GM12878 (cell line): ENCODE data around the gene NUDCD3. TPM values are rescaled to one million over a fixed set of nuclear protein-coding genes. Genes with fewer than 3 reads are reported as not detected.

Experiments used
- ATAC-seq: fragments of 200-7000 bp; cut with Tn5 transposase; 3 replicates; pipeline ENCODE4 v1.9.1; 2020; ENCODE audit warnings: mild to moderate bottlenecking, moderate library complexity
- BruUV-seq: library from RNA; stranded (reverse); fragments of 400-500 nt; replicated peaks from 2 replicates; lab custom pipeline; 2021; lab: Mats Ljungman, UMichigan
- CTCF ChIA-PET: fragments of 300-600 bp; sonication (Branson Sonifier 250); formaldehyde crosslinking; extraction: SDS; loops from one replicate; lab custom pipeline; 2021; ENCODE audit warnings: inconsistent platforms; lab: Yijun Ruan, JAX
- POLR2A ChIA-PET: fragments of 350-600 bp; formaldehyde crosslinking; extraction: SDS; loops from one replicate; lab custom pipeline; 2021; ENCODE audit warnings: inconsistent platforms; lab: Charles Lee
- RAD21 ChIA-PET: fragments of 300-600 bp; sonication (Branson Sonifier 250); formaldehyde crosslinking; loops from one replicate; lab custom pipeline; 2023; ENCODE audit warnings: antibody characterized with exemption; ENCODE audit not compliant: unreplicated experiment; lab: Charles Lee
- SMC1A ChIA-PET: fragments of 300-600 bp; sonication (Branson Sonifier 250); formaldehyde crosslinking; loops from one replicate; lab custom pipeline; 2023; ENCODE audit not compliant: unreplicated experiment, uncharacterized antibody; lab: Charles Lee
- DNase-seq: peaks from one replicate; pipeline ENCODE4 v3.0.0-alpha.2; 2011; ENCODE audit warnings: low read depth, low spot score
- FAIRE-seq: peaks from 3 replicates; lab custom pipeline; 2011; peaks lifted over from hg19 to GRCh38; lab: Jason Lieb, UNC
- H2AFZ ChIP-seq: 2 replicates; pipeline ENCODE4 v1.6.0; 2011; ENCODE audit warnings: low read depth, low read length, control low read depth; ENCODE audit not compliant: control insufficient read depth
- H3K27ac ChIP-seq: 2 replicates; pipeline ENCODE4 v1.5.1; 2011; ENCODE audit warnings: control low read depth; ENCODE audit not compliant: control insufficient read depth, insufficient read depth
- H3K27me3 ChIP-seq, 2 experiments: replicated peaks in 1 of 2; 2 replicates each; pipeline versions ENCODE4 v1.6.0 to v1.6.1; 2011; ENCODE audit warnings: low read length in 1 of 2; ENCODE audit not compliant: control insufficient read depth in 2 of 2, insufficient read depth in 2 of 2
- H3K36me3 ChIP-seq, 2 experiments: 2 replicates each; pipeline ENCODE4 v1.5.1; 2011; ENCODE audit warnings: low read length in 1 of 2; ENCODE audit not compliant: control insufficient read depth in 2 of 2, insufficient read depth in 2 of 2
- H3K4me1 ChIP-seq: 2 replicates; pipeline ENCODE4 v1.6.1; 2011; ENCODE audit warnings: mild to moderate bottlenecking, low read length, moderate library complexity, mixed read lengths; ENCODE audit not compliant: control insufficient read depth, insufficient read depth
- H3K4me2 ChIP-seq: 2 replicates; pipeline ENCODE4 v1.6.0; 2011; ENCODE audit warnings: control low read depth; ENCODE audit not compliant: control insufficient read depth, insufficient read depth
- H3K4me3 ChIP-seq: fragments of 200-600 bp; sonication (generic); 2 replicates; pipeline ENCODE4 v1.5.1; 2016
- H3K79me2 ChIP-seq: 2 replicates; pipeline ENCODE4 v1.6.0; 2011; ENCODE audit warnings: low read length; ENCODE audit not compliant: control insufficient read depth, insufficient read depth
- H3K9ac ChIP-seq: 2 replicates; pipeline ENCODE4 v1.8.0; 2011; ENCODE audit warnings: low read length, control low read depth, mixed read lengths; ENCODE audit not compliant: control insufficient read depth, insufficient read depth
- H3K9me3 ChIP-seq: replicated peaks from 3 replicates; pipeline ENCODE4 v1.5.1; 2011; ENCODE audit warnings: mild to moderate bottlenecking, low read length; ENCODE audit not compliant: control insufficient read depth, insufficient read depth
- H4K20me1 ChIP-seq: 2 replicates; pipeline ENCODE4 v1.6.0; 2011; ENCODE audit not compliant: control insufficient read depth, insufficient read depth
- BMI1 ChIP-seq: fragments of 450-650 bp; IDR thresholded peaks from 2 replicates; pipeline ENCODE4 v1.6.1; 2016; ENCODE audit warnings: mild to moderate bottlenecking, moderate library complexity, borderline replicate concordance
- CREM ChIP-seq: IDR thresholded peaks from 2 replicates; pipeline ENCODE4 v1.6.1; 2014; ENCODE audit warnings: antibody characterized with exemption, low read depth
- HDGF ChIP-seq: fragments of 450-650 bp; IDR thresholded peaks from 2 replicates; pipeline ENCODE4 v1.6.1; 2016; ENCODE audit warnings: antibody characterized with exemption
- JUND ChIP-seq: IDR thresholded peaks from 2 replicates; pipeline ENCODE4 v1.6.1; 2012; ENCODE audit warnings: low read depth, mild to moderate bottlenecking, low read length, improper control_type of control experiment, moderate library complexity
- RAD21 ChIP-seq: IDR thresholded peaks from 2 replicates; pipeline ENCODE4 v1.6.1; 2011; ENCODE audit warnings: mild to moderate bottlenecking, low read depth, low read length, moderate library complexity; ENCODE audit not compliant: insufficient read depth
- STAT3 ChIP-seq: IDR thresholded peaks from 2 replicates; pipeline ENCODE4 v1.6.1; 2011; ENCODE audit warnings: low read depth, low read length, improper control_type of control experiment
- WGBS: methylation state at CpG from one replicate; pipeline ENCODE4 v1.1.6; 2016; ENCODE audit warnings: low lambda C conversion rate; ENCODE audit not compliant: insufficient replicate concordance, insufficient coverage; ENCODE audit errors: missing lambda C conversion rate; 5-methylcytosine and 5-hydroxymethylcytosine counted together
- in situ Hi-C: fragments of 300-500 bp; cut with MboI; formaldehyde crosslinking; loops from 9 replicates; pipeline ENCODE4 v1.14.3; 2018; ENCODE audit warnings: mixed read lengths
- intact Hi-C: fragments of 100-400 bp; cut with micrococcal nuclease; formaldehyde crosslinking; loops from one replicate; pipeline ENCODE4 v1.14.2; 2022; ENCODE audit not compliant: unreplicated experiment
- polyA plus RNA-seq, 11 experiments: library from polyadenylated mRNA; depleted of rRNA in 4 of 11; unstranded in 6 of 11; stranded (reverse) in 5 of 11; fragments of >200 nt; fragmentation: Nextera tagmentation in 4 of 11; fragmentation: Illumina TruSeq in 1 of 11; extraction: Ambion mirVana in 4 of 11; extraction: Trizol in 1 of 11; gene quantifications; 1 replicate in 1 of 11; 2 replicates in 10 of 11; pipeline versions ENCODE4 v1.2.1 to v1.2.3, GENCODE V29; 2011 to 2016; ENCODE audit warnings: inconsistent platforms in 2 of 11, missing spikeins in 2 of 11, low read depth in 1 of 11
- total RNA-seq, 4 experiments: library from RNA; depleted of rRNA in 3 of 4; stranded (reverse); fragments of >200 nt in 3 of 4; fragmentation: Illumina TruSeq in 1 of 4; extraction: Trizol in 1 of 4; gene quantifications; 2 replicates each; pipeline versions ENCODE4 v1.2.1 to v1.2.3, GENCODE V29; 2013 to 2021
- TF ChIP-seq, protein P1 (sequence below): fragments of 450-650 bp; IDR thresholded peaks from 2 replicates; pipeline ENCODE4 v1.6.1; 2017; ENCODE audit warnings: low read depth, mild to moderate bottlenecking, moderate library complexity

Gene NUDCD3
- total and polyA plus RNA-seq, 10 of the 15 experiments (the other 5 are each of a cell fraction or from before 2014, with no cell fraction given): 25.0 to 89.8 (median 46.4) TPM

GRCh38 chr7:44376429-44377133 is 113.9 kb downstream of the NUDCD3 start:
- FAIRE-seq: peak; percentile 7
- ChIA-PET SMC1A (no interaction called here), RAD21 (no interaction called here), CTCF (no interaction called here), POLR2A (no interaction called here)
- Histone ChIP-seq H2AFZ (no peak overlapping the region), H3K9me3 (no peaks in the 10 kb centered on the region), H3K4me3 (no peak overlapping the region), H3K79me2 (no peaks in the 10 kb centered on the region), H3K4me2 (no peak overlapping the region), H3K36me3 (no peaks in the 10 kb centered on the region), H3K27ac (no peak overlapping the region), H4K20me1 (no peaks in the 10 kb centered on the region), H3K27me3 (no peaks in the 10 kb centered on the region), H3K4me1 (peaks cover 14% of the 10 kb centered on the region), H3K9ac (no peak overlapping the region)
- intact Hi-C loops: loop anchor here (5.0 kb wide), 1 partner anchor 101 kb away; no protein-coding TSS in a partner anchor
- 45% methylated on average over 5 of the region's 7 CpGs for WGBS
- no TSS peak for BruUV-seq
- DNase-seq: no peak
- in situ Hi-C loops: no loop called here
- ATAC-seq: no peak
- TF ChIP-seq JUND (no peak), BMI1 (no peak), CREM (no peak), STAT3 (no peak), RAD21 (no peak), HDGF (0 out of 2 replicates have a peak, but pooled peaks have one; percentile 24)
- TF ChIP-seq, protein P1, sequence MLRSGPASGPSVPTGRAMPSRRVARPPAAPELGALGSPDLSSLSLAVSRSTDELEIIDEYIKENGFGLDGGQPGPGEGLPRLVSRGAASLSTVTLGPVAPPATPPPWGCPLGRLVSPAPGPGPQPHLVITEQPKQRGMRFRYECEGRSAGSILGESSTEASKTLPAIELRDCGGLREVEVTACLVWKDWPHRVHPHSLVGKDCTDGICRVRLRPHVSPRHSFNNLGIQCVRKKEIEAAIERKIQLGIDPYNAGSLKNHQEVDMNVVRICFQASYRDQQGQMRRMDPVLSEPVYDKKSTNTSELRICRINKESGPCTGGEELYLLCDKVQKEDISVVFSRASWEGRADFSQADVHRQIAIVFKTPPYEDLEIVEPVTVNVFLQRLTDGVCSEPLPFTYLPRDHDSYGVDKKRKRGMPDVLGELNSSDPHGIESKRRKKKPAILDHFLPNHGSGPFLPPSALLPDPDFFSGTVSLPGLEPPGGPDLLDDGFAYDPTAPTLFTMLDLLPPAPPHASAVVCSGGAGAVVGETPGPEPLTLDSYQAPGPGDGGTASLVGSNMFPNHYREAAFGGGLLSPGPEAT: no peak
